ENCODE data around the gene MACROD2. TPM values are rescaled to one million over a fixed set of nuclear protein-coding genes. Genes with fewer than 3 reads are reported as not detected.

MACROD2 gene
- total and polyA plus RNA-seq, 4 donors, result 13.0 to 67.1 (median 20.7) TPM

- TF ChIP-seq CTCF (IDR thresholded peaks at IDR 0.05; ENCODE audit: control extremely low read depth, extremely low read depth), result no peak
- H3K9ac ChIP-seq (ENCODE audit: insufficient read depth in 1 of 2, low read length in 2 of 2), result no peak overlapping the region
- H3K27ac ChIP-seq (ENCODE audit: low read depth in 1 of 2, low read length in 1 of 2), result no peak overlapping the region
- H3K4me1 ChIP-seq (ENCODE audit: control insufficient read depth in 5 of 5, insufficient read depth in 5 of 5, low read length in 5 of 5), result peaks cover 0 to 3% (median 0%) of the 10 kb centered on the region in 5 donors
- H3K4me3 ChIP-seq, result no peak overlapping the region
- H3K27me3 ChIP-seq (ENCODE audit: control insufficient read depth in 3 of 3, insufficient read depth in 3 of 3, low read length in 2 of 3), result no peaks in the 10 kb centered on the region
- DNase-seq (no peak), ATAC-seq (ENCODE audit: insufficient read depth, low FRiP score) (no peak)
- 91% methylated on average over 2 of the region's 2 CpGs for WGBS, 2 donors
- no peaks in the 10 kb centered on the region for H3K36me3 ChIP-seq (ENCODE audit: control insufficient read depth in 4 of 4, insufficient read depth in 4 of 4, low read length in 4 of 4)
- H3K9me3 ChIP-seq (ENCODE audit: control insufficient read depth in 4 of 4, insufficient read depth in 3 of 4, low read length in 3 of 4), result no peaks in the 10 kb centered on the region
Observed at GRCh38 chr20:15487682-15488081, 1492.4 kb downstream of the MACROD2 start.

- no peak overlapping the region for H3K9ac ChIP-seq (ENCODE audit: insufficient read depth in 1 of 2, low read length in 2 of 2)
- peaks cover 0 to 2% (median 0%) of the 10 kb centered on the region in 4 donors for H3K9me3 ChIP-seq (ENCODE audit: control insufficient read depth in 4 of 4, insufficient read depth in 3 of 4, low read length in 3 of 4)
- 74 to 79% methylated on average over 1 of the region's 1 CpG for WGBS, 2 donors
- no peak overlapping the region for H3K4me3 ChIP-seq
- no peaks in the 10 kb centered on the region for H3K27me3 ChIP-seq (ENCODE audit: control insufficient read depth in 3 of 3, insufficient read depth in 3 of 3, low read length in 2 of 3)
- no peaks in the 10 kb centered on the region for H3K36me3 ChIP-seq (ENCODE audit: control insufficient read depth in 4 of 4, insufficient read depth in 4 of 4, low read length in 4 of 4)
- no peak for TF ChIP-seq CTCF (IDR thresholded peaks at IDR 0.05; ENCODE audit: control extremely low read depth, extremely low read depth)
- no peak overlapping the region for H3K27ac ChIP-seq (ENCODE audit: low read depth in 1 of 2, low read length in 1 of 2)
- peaks cover 0 to 3% (median 0%) of the 10 kb centered on the region in 5 donors for H3K4me1 ChIP-seq (ENCODE audit: control insufficient read depth in 5 of 5, insufficient read depth in 5 of 5, low read length in 5 of 5)
- no peak for ATAC-seq (ENCODE audit: insufficient read depth, low FRiP score)
- no peak for DNase-seq
Observed at GRCh38 chr20:15491575-15491974, 1496.3 kb downstream of the MACROD2 start.

- Histone ChIP-seq H3K36me3 (ENCODE audit: control insufficient read depth in 4 of 4, insufficient read depth in 4 of 4, low read length in 4 of 4) (no peaks in the 10 kb centered on the region), H3K4me1 (ENCODE audit: control insufficient read depth in 5 of 5, insufficient read depth in 5 of 5, low read length in 5 of 5) (peaks cover 0 to 3% (median 0%) of the 10 kb centered on the region in 5 donors), H3K27me3 (ENCODE audit: control insufficient read depth in 3 of 3, insufficient read depth in 3 of 3, low read length in 2 of 3) (no peaks in the 10 kb centered on the region), H3K4me3 (no peak overlapping the region), H3K9me3 (ENCODE audit: control insufficient read depth in 4 of 4, insufficient read depth in 3 of 4, low read length in 3 of 4) (peaks cover 0 to 2% (median 0%) of the 10 kb centered on the region in 4 donors), H3K27ac (ENCODE audit: low read depth in 1 of 2, low read length in 1 of 2) (no peak overlapping the region), H3K9ac (ENCODE audit: insufficient read depth in 1 of 2, low read length in 2 of 2) (no peak overlapping the region)
- no peak for DNase-seq
- TF ChIP-seq CTCF (IDR thresholded peaks at IDR 0.05; ENCODE audit: control extremely low read depth, extremely low read depth), result no peak
- ATAC-seq (ENCODE audit: insufficient read depth, low FRiP score), result no peak
- 85 to 87% methylated on average over 2 of the region's 2 CpGs for WGBS, 2 donors
Observed at GRCh38 chr20:15494851-15495250, 1499.5 kb downstream of the MACROD2 start.

- WGBS, 2 donors, result 76 to 77% methylated on average over 3 of the region's 3 CpGs
- Histone ChIP-seq H3K9me3 (ENCODE audit: control insufficient read depth in 4 of 4, insufficient read depth in 3 of 4, low read length in 3 of 4) (peaks cover 0 to 2% (median 0%) of the 10 kb centered on the region in 4 donors), H3K27me3 (ENCODE audit: control insufficient read depth in 3 of 3, insufficient read depth in 3 of 3, low read length in 2 of 3) (no peaks in the 10 kb centered on the region), H3K4me1 (ENCODE audit: control insufficient read depth in 5 of 5, insufficient read depth in 5 of 5, low read length in 5 of 5) (peaks cover 0 to 3% (median 0%) of the 10 kb centered on the region in 5 donors), H3K27ac (ENCODE audit: low read depth in 1 of 2, low read length in 1 of 2) (no peak overlapping the region), H3K36me3 (ENCODE audit: control insufficient read depth in 4 of 4, insufficient read depth in 4 of 4, low read length in 4 of 4) (no peaks in the 10 kb centered on the region), H3K4me3 (no peak overlapping the region), H3K9ac (ENCODE audit: insufficient read depth in 1 of 2, low read length in 2 of 2) (no peak overlapping the region)
- DNase-seq (no peak), ATAC-seq (ENCODE audit: insufficient read depth, low FRiP score) (no peak)
- TF ChIP-seq CTCF (IDR thresholded peaks at IDR 0.05; ENCODE audit: control extremely low read depth, extremely low read depth), result no peak
Observed at GRCh38 chr20:15496501-15497039, 1501.3 kb downstream of the MACROD2 start.

Data from lung (tissue), 12 donors.